DOHH2 (cell line): ENCODE measurements around the gene SPOCK1.

Experiments used
- H3F3A ChIP-seq: fragments of 200-600 bp; sonication (generic), shearing (Covaris generic); 2 replicates; pipeline ENCODE4 v1.6.0; 2016; ENCODE audit warnings: antibody characterized with exemption, mild to moderate bottlenecking; ENCODE audit not compliant: control insufficient read depth, insufficient read depth
- H3K27ac ChIP-seq: fragments of 200-600 bp; sonication (generic); 2 replicates; pipeline ENCODE4 v1.5.1; 2014; ENCODE audit warnings: low read depth, mild to moderate bottlenecking, low read length, moderate library complexity
- H3K27me3 ChIP-seq: fragments of 200-600 bp; sonication (generic); 2 replicates; pipeline ENCODE4 v1.6.1; 2014; ENCODE audit warnings: mild to moderate bottlenecking, low read length, mixed read lengths; ENCODE audit not compliant: control insufficient read depth
- H3K36me3 ChIP-seq: fragments of 200-600 bp; sonication (generic); 2 replicates; pipeline ENCODE4 v1.6.1; 2014; ENCODE audit warnings: mild to moderate bottlenecking, low read length, moderate library complexity, mixed read lengths; ENCODE audit not compliant: control insufficient read depth
- H3K4me1 ChIP-seq: fragments of 200-600 bp; sonication (generic); 2 replicates; pipeline ENCODE4 v1.6.1; 2014; ENCODE audit warnings: mild to moderate bottlenecking, low read length, mixed read lengths; ENCODE audit not compliant: control insufficient read depth
- H3K4me2 ChIP-seq: fragments of 200-600 bp; sonication (generic); 2 replicates; pipeline ENCODE4 v1.6.0; 2014; ENCODE audit warnings: mild to moderate bottlenecking, low read length, moderate library complexity
- H3K4me3 ChIP-seq: fragments of 200-600 bp; sonication (generic); 2 replicates; pipeline ENCODE4 v1.5.1; 2014; ENCODE audit warnings: mild to moderate bottlenecking, low read length, mixed read lengths
- H3K79me2 ChIP-seq: fragments of 200-600 bp; sonication (generic); 2 replicates; pipeline ENCODE4 v1.6.1; 2014; ENCODE audit warnings: mild to moderate bottlenecking, low read length, mixed read lengths; ENCODE audit not compliant: control insufficient read depth
- H3K9me2 ChIP-seq: fragments of 200-600 bp; sonication (generic); replicated peaks from 2 replicates; pipeline ENCODE4 v1.6.1; 2014; ENCODE audit warnings: mild to moderate bottlenecking, low read length, mixed read lengths; ENCODE audit not compliant: control insufficient read depth
- H3K9me3 ChIP-seq: fragments of 200-600 bp; sonication (generic); 2 replicates; pipeline ENCODE4 v1.6.1; 2014; ENCODE audit warnings: antibody characterized with exemption, low read length, mixed read lengths; ENCODE audit not compliant: control insufficient read depth, insufficient read depth
- H4K20me1 ChIP-seq: fragments of 200-600 bp; sonication (generic); 2 replicates; pipeline ENCODE4 v1.6.0; 2014; ENCODE audit warnings: low read depth, mild to moderate bottlenecking, antibody characterized with exemption, low read length, moderate library complexity; ENCODE audit not compliant: control insufficient read depth, insufficient read depth
- EZH2phosphoT487 ChIP-seq: fragments of 200-600 bp; sonication (generic); IDR thresholded peaks from 2 replicates; pipeline ENCODE4 v1.6.1; 2017; ENCODE audit warnings: borderline replicate concordance, mild to moderate bottlenecking, antibody characterized with exemption, low read length, moderate library complexity, mixed read lengths
- TF ChIP-seq, protein P1 (sequence below): fragments of 200-600 bp; sonication (generic); IDR thresholded peaks from one replicate; pipeline ENCODE4 v1.5.1; 2014; ENCODE audit warnings: antibody characterized with exemption, mild to moderate bottlenecking, low read depth, low read length; ENCODE audit not compliant: poor library complexity, severe bottlenecking

SPOCK1 gene

DNA sequence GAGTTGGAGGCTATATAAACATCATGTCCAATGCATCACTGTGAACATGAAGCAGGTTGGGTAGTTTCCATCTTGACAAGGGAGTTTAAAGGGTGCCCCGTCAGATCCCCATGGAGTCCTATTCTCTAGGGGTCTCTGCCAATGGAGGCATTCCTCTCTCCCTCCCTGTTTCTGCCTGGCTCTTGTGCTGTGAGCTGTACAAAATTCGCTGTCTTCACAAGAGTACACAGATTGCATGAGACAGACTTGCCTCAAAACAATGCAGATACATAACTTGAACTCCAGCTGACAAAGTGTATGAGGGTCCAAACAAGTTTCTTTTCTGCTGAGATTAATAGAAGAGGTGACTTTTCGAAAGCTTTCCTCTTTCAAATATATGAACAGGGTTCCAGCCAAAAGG, 165.2 kb downstream of the SPOCK1 start:
- Histone ChIP-seq H3K36me3 (no peaks in the 10 kb centered on the region), H3K4me3 (no peak overlapping the region), H3K9me2 (no peaks in the 10 kb centered on the region), H4K20me1 (no peaks in the 10 kb centered on the region), H3K27ac (no peak overlapping the region), H3K79me2 (no peaks in the 10 kb centered on the region), H3K9me3 (no peaks in the 10 kb centered on the region), H3K4me1 (no peaks in the 10 kb centered on the region), H3K27me3 (no peaks in the 10 kb centered on the region), H3F3A (no peaks in the 10 kb centered on the region), H3K4me2 (no peak overlapping the region)
- no peak for TF ChIP-seq EZH2phosphoT487
- TF ChIP-seq, protein P1, sequence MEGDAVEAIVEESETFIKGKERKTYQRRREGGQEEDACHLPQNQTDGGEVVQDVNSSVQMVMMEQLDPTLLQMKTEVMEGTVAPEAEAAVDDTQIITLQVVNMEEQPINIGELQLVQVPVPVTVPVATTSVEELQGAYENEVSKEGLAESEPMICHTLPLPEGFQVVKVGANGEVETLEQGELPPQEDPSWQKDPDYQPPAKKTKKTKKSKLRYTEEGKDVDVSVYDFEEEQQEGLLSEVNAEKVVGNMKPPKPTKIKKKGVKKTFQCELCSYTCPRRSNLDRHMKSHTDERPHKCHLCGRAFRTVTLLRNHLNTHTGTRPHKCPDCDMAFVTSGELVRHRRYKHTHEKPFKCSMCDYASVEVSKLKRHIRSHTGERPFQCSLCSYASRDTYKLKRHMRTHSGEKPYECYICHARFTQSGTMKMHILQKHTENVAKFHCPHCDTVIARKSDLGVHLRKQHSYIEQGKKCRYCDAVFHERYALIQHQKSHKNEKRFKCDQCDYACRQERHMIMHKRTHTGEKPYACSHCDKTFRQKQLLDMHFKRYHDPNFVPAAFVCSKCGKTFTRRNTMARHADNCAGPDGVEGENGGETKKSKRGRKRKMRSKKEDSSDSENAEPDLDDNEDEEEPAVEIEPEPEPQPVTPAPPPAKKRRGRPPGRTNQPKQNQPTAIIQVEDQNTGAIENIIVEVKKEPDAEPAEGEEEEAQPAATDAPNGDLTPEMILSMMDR, result no peak

DNA sequence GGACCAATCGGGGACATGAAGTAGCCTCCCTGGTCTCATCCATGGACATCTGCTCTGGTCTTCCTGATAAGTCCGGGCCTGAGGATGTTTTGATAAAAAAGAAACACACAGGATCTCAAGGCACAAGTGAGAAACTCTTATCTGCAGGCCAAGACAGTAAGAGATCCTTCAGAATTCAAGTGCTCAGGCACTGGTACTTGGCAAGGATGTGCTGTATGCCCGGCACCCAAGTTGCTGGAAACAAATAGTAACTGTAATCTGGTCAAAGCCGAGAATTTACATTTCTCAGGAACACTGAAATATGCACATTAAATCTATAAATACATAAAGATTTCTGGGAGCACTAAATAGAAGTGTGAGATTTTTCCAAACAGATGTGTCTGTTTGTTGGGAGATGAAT, 165.7 kb downstream of the SPOCK1 start:
- no peak for TF ChIP-seq EZH2phosphoT487
- TF ChIP-seq, protein P1, result no peak
- H3K9me3 ChIP-seq, result no peaks in the 10 kb centered on the region
- no peak overlapping the region for H3K27ac ChIP-seq
- H3K4me1 ChIP-seq, result no peaks in the 10 kb centered on the region
- H3F3A ChIP-seq, result no peaks in the 10 kb centered on the region
- H3K9me2 ChIP-seq, result no peaks in the 10 kb centered on the region
- H3K36me3 ChIP-seq, result no peaks in the 10 kb centered on the region
- H4K20me1 ChIP-seq, result no peaks in the 10 kb centered on the region
- no peaks in the 10 kb centered on the region for H3K27me3 ChIP-seq
- H3K4me3 ChIP-seq, result no peak overlapping the region
- H3K4me2 ChIP-seq, result no peak overlapping the region
- no peaks in the 10 kb centered on the region for H3K79me2 ChIP-seq

DNA sequence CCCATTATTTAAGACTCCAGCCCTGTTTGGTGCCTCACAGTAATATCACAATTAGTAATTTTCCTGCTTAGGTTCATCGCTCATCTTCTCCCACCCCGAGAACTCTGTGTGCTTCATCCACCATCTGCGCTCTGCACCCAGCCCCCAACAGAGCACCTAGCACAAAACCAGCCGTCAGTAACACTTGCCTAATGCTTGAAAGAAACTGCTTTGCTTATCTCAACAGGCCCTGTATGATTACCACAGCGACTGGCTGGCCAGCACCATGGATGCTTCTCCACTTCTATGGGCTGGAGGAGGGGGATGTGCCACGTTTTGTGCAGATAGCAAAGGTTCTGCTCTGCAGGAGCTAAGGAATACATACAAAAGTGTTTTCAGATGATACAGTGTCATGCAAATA, 166.8 kb downstream of the SPOCK1 start:
- Histone ChIP-seq H3K4me1 (no peaks in the 10 kb centered on the region), H3K9me2 (no peaks in the 10 kb centered on the region), H3K36me3 (no peaks in the 10 kb centered on the region), H3K27me3 (no peaks in the 10 kb centered on the region), H3K27ac (no peak overlapping the region), H3K4me3 (no peak overlapping the region), H3K9me3 (no peaks in the 10 kb centered on the region), H3F3A (no peaks in the 10 kb centered on the region), H3K79me2 (no peaks in the 10 kb centered on the region), H3K4me2 (no peak overlapping the region), H4K20me1 (no peaks in the 10 kb centered on the region)
- TF ChIP-seq EZH2phosphoT487, result no peak
- TF ChIP-seq, protein P1, result no peak
